Duodenal mucosa (tissue), 2 donors: ENCODE data around the gene GGT6.

Source experiments
- H3K27ac ChIP-seq: one replicate; pipeline ENCODE4 v1.7.0; 2013; ENCODE audit warnings: low read depth, low read length
- H3K27me3 ChIP-seq, 2 donors: one replicate each; pipeline ENCODE4 v1.7.0; 2013; ENCODE audit warnings: low read length in 2 of 2, control low read depth in 1 of 2; ENCODE audit not compliant: insufficient read depth in 2 of 2, control insufficient read depth in 1 of 2
- H3K36me3 ChIP-seq, 2 donors: one replicate each; pipeline ENCODE4 v1.7.0; 2013; ENCODE audit warnings: low read length in 2 of 2, control low read depth in 1 of 2; ENCODE audit not compliant: insufficient read depth in 2 of 2, control insufficient read depth in 1 of 2
- H3K4me1 ChIP-seq, 2 donors: one replicate each; pipeline ENCODE4 v1.7.0; 2013; ENCODE audit warnings: low read length in 2 of 2, control low read depth in 1 of 2; ENCODE audit not compliant: insufficient read depth in 2 of 2, control insufficient read depth in 1 of 2
- H3K4me3 ChIP-seq, 2 donors: one replicate each; pipeline ENCODE4 v1.7.0; 2013; ENCODE audit warnings: low read length in 2 of 2, low read depth in 1 of 2
- H3K9ac ChIP-seq, 2 donors: one replicate each; pipeline ENCODE4 v1.7.0; 2013; ENCODE audit warnings: low read length in 2 of 2, low read depth in 1 of 2
- H3K9me3 ChIP-seq, 2 donors: one replicate each; pipeline ENCODE4 v1.7.0; 2013; ENCODE audit warnings: low read length in 2 of 2, control low read depth in 1 of 2; ENCODE audit not compliant: control insufficient read depth in 1 of 2

Gene GGT6

DNA sequence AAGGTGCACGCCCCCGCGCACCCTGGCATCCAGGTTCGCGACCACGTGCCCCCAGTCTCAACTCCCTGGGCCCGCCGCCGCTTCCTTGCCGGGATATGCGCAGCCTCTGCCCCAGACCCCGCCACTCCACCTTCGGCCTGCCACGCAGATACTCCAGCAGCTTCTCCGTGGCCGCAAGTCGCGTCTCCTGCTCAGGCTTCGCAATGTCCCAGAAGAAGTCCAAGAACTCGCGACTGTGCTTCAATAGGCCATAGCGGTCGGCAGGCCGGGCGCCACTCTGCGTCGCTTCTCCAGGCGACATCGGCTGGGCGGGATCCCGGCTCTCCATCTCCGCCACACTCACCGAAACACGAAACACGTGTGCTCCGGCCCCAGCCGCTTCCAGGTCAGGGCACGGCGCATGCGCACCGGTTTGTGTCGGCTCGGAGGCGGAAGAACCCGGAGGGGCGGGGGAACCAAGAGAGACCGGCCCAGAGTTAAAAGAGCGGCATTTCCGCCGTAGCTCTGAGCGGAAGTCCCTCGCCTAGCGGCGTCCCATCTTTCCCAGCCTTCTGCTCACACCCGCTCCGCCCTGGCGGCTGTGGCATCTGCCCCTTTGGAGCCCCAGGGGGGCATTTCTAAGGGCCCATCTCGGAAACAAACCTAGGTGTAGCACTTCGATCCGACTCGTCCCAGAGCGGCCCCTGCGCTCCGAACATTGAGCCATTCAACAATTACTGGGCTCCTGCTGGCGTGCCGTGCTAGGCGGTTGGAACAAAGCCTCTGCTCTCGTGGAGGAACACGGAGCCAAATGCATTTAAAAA, 5.2 kb downstream of the GGT6 start, which contains the start of gene MYBBP1A:
Gene MYBBP1A, minus strand, starts transcription at position 388 of the 803 bp plus-strand sequence. Its CDS starts 60 bp downstream, at position 328.
- Histone ChIP-seq H3K27ac (peak within 1 kb of the TSS; percentile 77), H3K9ac (peak within 1 kb of the TSS; percentile 61 to 63), H3K9me3 (no peaks in the 10 kb centered on the region), H3K36me3 (peaks cover 15 to 30% of the 10 kb centered on the region in 2 donors), H3K27me3 (no peaks in the 10 kb centered on the region), H3K4me1 (peaks cover 17 to 32% of the 10 kb centered on the region in 2 donors), H3K4me3 (peak within 1 kb of the TSS; percentile 87 to 98)

DNA sequence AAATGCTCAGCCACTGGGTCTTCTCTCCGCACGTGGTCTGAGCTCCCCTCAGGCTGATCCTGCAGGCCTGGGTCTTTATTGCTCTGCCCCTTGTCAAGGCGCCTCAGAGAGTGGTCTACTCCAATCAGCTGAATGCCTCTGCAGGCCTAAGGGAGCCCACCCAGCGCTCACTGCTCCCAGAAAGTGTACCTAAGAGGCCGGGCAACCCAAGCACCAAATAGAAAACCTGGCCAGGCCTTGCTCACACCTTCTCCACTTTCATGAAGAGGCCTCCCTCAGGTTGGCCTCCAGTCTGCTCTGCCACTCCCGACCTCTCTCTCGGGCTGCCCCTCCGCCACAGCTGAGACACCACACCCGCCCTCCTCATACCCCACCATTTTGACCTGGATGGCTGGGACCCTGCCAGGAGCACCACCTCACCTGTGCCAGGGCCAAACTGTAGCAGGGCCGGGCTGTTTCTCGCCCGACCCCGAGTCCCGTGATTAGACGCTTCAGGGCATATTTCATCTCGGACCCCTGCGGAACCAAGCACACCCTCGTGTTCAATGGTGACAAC, 5.9 kb downstream of the GGT6 start:
- H3K4me3 ChIP-seq: peak overlapping the region; percentile 87 to 98
- no peak overlapping the region for H3K27ac ChIP-seq
- H3K36me3 ChIP-seq: peaks cover 18 to 37% of the 10 kb centered on the region in 2 donors
- no peaks in the 10 kb centered on the region for H3K27me3 ChIP-seq
- H3K4me1 ChIP-seq: peaks cover 17 to 32% of the 10 kb centered on the region in 2 donors
- no peaks in the 10 kb centered on the region for H3K9me3 ChIP-seq
- H3K9ac ChIP-seq: peak overlapping the region; percentile 61 to 63

DNA sequence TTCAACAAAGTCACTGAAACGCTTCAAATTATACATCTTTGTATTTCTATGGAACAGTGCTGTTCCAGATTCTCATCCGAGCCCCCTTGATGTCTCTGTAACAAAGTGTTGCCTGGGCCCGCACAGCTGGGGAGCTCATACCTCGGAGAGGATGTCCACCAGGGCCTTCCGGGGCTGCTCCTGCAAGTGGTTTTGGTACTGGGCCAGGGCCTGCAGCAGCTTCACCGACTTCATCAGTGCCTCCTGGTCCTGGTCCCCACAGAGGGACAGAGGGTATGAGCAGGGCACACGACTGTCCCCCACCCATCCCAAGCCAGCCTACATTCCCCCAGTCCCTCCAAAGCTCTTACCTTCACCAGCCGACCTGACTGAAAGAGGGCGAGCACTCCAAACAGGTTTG, 6.7 kb downstream of the GGT6 start:
- Histone ChIP-seq H3K27ac (no peak overlapping the region), H3K36me3 (peaks cover 26 to 44% of the 10 kb centered on the region in 2 donors), H3K4me3 (peak overlapping the region in 1 of 2 donors; percentile 98)

DNA sequence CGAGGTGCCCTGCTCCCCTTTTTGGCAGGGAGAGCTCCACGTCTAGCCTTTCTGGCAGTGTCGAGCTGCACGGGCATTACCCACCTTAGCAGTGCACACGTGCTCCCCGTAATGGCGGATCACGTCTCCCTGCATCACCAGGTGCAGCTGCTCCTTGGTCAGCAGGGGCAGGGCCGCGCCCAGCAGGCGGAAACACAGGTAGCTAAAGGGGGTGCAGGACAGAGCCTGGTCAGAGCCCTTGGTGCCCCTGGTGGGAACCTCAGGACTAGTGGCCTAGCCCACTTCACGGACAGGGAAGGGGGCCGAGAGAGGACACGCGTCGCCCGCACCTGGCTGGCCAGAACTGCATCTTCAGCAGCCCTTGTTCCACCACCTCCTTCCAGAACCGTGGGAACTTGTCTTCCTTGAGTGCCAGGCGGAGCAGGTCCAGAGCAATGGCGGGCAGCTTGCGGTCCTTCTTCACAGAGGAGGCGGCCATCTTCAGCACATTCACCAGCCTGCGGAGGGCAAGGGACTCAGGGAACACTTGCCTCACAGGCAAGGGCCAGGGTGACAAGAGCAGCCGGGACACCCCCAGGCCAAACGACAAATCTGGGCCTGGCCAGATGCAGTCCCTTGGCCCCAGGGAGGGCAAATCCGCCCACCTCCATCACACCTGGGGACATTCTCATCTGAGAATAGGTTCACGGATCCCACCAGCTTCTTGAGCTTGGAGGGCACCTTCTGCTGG, 8.4 kb downstream of the GGT6 start:
- Histone ChIP-seq H3K4me1 (peaks cover 17 to 25% of the 10 kb centered on the region in 2 donors), H3K27me3 (no peaks in the 10 kb centered on the region), H3K36me3 (peaks cover 39 to 61% of the 10 kb centered on the region in 2 donors), H3K27ac (no peak overlapping the region), H3K9me3 (no peaks in the 10 kb centered on the region), H3K4me3 (no peak overlapping the region), H3K9ac (no peak overlapping the region)

More for the DNA sequence above, 6.7 kb downstream of the GGT6 start:
- no peaks in the 10 kb centered on the region for H3K27me3 ChIP-seq
- peaks cover 17 to 29% of the 10 kb centered on the region in 2 donors for H3K4me1 ChIP-seq
- H3K9me3 ChIP-seq: no peaks in the 10 kb centered on the region
- peak overlapping the region in 1 of 2 donors; percentile 63 for H3K9ac ChIP-seq

DNA sequence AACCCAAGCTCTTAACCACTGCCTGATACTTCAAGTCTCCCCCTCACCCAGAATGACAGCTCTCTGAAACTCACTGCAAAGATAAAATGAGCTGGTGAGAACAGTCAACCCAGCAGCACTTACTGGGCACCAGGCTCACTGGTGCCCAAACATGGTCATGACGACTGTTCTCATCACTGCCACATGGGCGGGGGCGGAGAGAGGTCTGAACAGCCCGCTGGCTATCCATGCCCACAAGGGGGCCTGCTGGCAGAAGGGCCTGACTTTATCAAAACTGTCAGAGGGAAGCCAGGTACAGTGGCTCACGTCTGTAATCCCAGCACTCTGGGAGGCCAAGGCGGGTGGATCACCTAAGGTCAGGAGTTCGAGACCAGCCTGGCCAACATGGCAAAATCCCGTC, 9.2 kb downstream of the GGT6 start:
- H3K27ac ChIP-seq: no peak overlapping the region
- H3K4me1 ChIP-seq: peaks cover 15 to 23% of the 10 kb centered on the region in 2 donors
- no peaks in the 10 kb centered on the region for H3K27me3 ChIP-seq
- H3K9ac ChIP-seq: no peak overlapping the region
- no peak overlapping the region for H3K4me3 ChIP-seq
- H3K36me3 ChIP-seq: peaks cover 39 to 67% of the 10 kb centered on the region in 2 donors
- no peaks in the 10 kb centered on the region for H3K9me3 ChIP-seq

DNA sequence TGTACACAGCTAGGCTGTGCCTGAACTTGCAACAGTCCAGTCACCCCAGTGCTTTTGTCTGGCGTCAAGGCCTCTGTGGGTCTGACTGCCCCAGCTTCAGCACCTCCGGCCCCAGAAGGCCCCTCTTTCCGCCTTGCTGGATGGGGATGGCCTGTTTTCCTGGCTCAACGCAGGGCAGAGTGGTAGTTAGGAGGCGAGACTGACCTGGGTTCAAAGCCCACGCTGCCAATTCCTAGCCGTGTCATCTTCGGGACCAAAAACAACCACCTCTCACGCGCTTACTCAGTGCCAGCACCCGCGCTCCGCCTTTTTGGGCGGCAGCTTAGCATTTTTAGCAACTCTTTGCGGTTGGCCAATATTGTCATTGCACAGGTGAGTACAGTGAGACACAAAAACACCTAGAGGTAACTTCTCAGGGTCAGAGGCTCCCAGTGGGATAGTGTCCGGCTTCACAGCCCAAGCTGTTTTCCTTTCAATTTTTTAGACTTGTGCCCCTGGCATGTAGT, 9.8 kb downstream of the GGT6 start:
- peaks cover 40 to 67% of the 10 kb centered on the region in 2 donors for H3K36me3 ChIP-seq

DNA sequence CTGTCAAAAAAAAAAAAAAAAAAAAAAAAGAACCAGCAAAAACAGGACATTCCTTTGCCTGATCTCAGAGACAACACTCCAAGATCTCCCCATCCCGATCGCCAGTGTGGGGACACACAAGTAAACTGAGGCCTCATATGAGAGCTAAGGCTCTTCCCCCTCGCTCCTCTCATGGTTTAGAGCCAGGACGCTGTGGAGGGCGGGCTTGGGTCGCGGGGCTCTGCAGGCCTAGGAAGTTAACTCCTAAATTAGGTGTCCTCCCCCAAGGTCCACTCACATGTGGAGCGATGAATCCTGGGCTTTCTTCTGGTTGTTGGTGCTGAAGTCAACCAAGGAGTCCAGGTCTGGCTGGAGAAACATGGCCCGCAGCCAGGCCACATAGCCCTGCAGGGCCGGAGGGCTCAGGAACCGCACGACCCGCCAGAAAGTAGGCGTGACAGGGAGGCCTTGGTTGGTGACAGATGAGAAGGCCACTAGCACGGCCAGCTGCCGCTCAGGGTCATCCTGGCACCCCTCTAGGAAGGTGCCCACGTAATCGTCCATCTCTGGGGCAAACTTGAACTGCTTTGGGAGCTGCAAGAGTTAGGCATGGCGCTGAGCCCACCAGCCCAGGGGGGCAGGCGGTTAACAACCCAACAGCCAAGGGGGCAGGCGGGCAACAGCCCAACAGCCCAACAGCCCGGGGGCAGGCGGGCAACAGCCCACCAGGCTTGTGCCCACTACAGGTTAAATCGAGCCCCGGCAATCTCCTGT, 10.4 kb downstream of the GGT6 start:
- peaks cover 43 to 67% of the 10 kb centered on the region in 2 donors for H3K36me3 ChIP-seq

More for the DNA sequence above, 9.8 kb downstream of the GGT6 start:
- Histone ChIP-seq H3K4me3 (no peak overlapping the region), H3K9me3 (no peaks in the 10 kb centered on the region), H3K27me3 (no peaks in the 10 kb centered on the region), H3K4me1 (peaks cover 10 to 17% of the 10 kb centered on the region in 2 donors), H3K9ac (no peak overlapping the region), H3K27ac (no peak overlapping the region)

DNA sequence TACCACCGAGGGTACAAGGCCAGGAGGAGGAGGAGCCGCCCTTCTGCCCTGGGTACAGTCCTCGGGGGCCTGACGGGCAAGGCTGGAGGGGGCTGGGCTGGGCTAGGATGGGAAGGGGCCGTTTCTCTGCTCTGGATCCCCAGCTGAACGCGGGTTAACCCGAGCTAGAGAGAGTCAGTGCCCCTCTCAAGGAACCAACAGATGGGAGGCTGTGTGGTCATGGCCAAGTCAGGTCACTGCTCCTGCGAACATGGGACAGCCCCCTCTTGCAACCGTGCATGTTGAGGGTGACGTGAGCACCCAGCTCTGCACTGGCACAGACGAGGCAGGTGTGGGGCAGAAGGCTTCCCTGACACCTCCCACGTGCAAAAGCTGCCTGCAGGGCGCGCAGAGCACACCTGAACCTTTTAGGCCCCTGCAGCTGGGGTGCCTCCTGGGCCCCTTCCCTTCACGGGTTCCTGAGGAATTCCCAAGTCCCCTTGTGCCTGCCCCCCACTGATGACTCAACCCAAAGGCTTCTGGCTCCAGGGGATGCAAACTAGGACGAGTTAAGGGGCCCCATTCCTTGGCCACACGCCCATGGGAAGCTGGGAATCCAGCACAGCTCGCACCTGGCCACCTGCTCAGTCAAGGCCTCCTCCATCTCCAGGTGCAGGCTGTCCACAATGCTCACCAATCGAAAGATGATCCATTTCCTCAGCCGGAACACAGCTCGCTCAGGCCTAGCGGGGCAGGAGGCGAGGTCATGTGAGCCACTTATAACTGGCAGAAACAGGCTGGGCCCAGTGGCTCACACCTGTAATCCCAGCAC, 11.5 kb downstream of the GGT6 start:
- H3K9me3 ChIP-seq: no peaks in the 10 kb centered on the region
- peaks cover 47 to 73% of the 10 kb centered on the region in 2 donors for H3K36me3 ChIP-seq
- no peak overlapping the region for H3K4me3 ChIP-seq
- no peaks in the 10 kb centered on the region for H3K27me3 ChIP-seq
- H3K9ac ChIP-seq: no peak overlapping the region
- H3K4me1 ChIP-seq: peaks cover 2 to 6% of the 10 kb centered on the region in 2 donors
- H3K27ac ChIP-seq: no peak overlapping the region

More for the DNA sequence above, 10.4 kb downstream of the GGT6 start:
- no peaks in the 10 kb centered on the region for H3K27me3 ChIP-seq
- no peaks in the 10 kb centered on the region for H3K9me3 ChIP-seq
- H3K4me3 ChIP-seq: no peak overlapping the region
- no peak overlapping the region for H3K9ac ChIP-seq
- no peak overlapping the region for H3K27ac ChIP-seq
- H3K4me1 ChIP-seq: peaks cover 9 to 16% of the 10 kb centered on the region in 2 donors

DNA sequence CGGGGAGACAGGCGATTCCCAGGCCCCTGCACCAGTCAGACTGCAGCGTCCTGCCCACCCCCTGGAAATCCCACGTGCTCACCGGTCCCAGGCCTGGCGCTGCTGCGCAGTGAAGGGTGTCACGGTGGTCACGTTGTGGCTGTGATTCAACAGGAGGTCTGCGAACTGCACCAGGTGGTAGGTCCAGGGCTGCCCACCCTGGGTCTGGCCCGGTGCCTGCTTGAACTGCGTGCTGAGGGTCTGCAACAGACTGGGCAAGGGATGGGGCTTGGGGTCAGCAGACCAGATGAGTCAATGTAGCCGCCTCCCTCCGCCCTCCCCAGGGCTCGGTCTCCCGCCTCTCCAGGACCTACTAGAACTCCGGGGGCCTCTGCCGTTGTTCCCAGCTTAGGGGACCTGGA, 12.3 kb downstream of the GGT6 start:
- Histone ChIP-seq H3K9me3 (no peaks in the 10 kb centered on the region), H3K9ac (no peak overlapping the region), H3K27ac (no peak overlapping the region), H3K4me3 (no peak overlapping the region), H3K36me3 (peaks cover 47 to 76% of the 10 kb centered on the region in 2 donors), H3K4me1 (no peaks in the 10 kb centered on the region), H3K27me3 (no peaks in the 10 kb centered on the region)
